Thymus (tissue), 11 donors: Measurements from ENCODE around the gene TF. TPM values are rescaled to one million over a fixed set of nuclear protein-coding genes. Genes with fewer than 3 reads are reported as not detected.

Source experiments
- DNase-seq, 9 donors: peaks; one replicate each; pipeline ENCODE4 v3.0.0-alpha.2; 2013; ENCODE audit warnings: low spot score in 9 of 9, low read depth in 6 of 9, missing footprints in 1 of 9
- H3K27ac ChIP-seq, 2 donors: one replicate each; pipeline ENCODE4 v1.5.1; 2013; ENCODE audit warnings: control low read depth in 1 of 2, low read depth in 1 of 2, low read length in 1 of 2, mild to moderate bottlenecking in 1 of 2, moderate library complexity in 1 of 2
- H3K27me3 ChIP-seq, 2 donors: one replicate each; pipeline ENCODE4 v1.5.1; 2013; ENCODE audit warnings: low read length in 1 of 2; ENCODE audit not compliant: control insufficient read depth in 2 of 2, insufficient read depth in 1 of 2
- H3K36me3 ChIP-seq, 2 donors: one replicate each; pipeline ENCODE4 v1.5.1; 2013; ENCODE audit warnings: low read length in 1 of 2, mild to moderate bottlenecking in 1 of 2, moderate library complexity in 1 of 2; ENCODE audit not compliant: control insufficient read depth in 2 of 2, insufficient read depth in 2 of 2
- H3K4me1 ChIP-seq, 2 donors: one replicate each; pipeline ENCODE4 v1.5.1; 2013; ENCODE audit warnings: low read length in 2 of 2; ENCODE audit not compliant: control insufficient read depth in 2 of 2, insufficient read depth in 2 of 2
- H3K4me3 ChIP-seq, 2 donors: one replicate each; pipeline ENCODE4 v1.5.1; 2013; ENCODE audit warnings: low read length in 2 of 2, control low read depth in 1 of 2, mild to moderate bottlenecking in 1 of 2
- H3K9me3 ChIP-seq, 2 donors: one replicate each; pipeline ENCODE4 v1.5.1; 2013; ENCODE audit warnings: low read length in 1 of 2, mild to moderate bottlenecking in 1 of 2; ENCODE audit not compliant: control insufficient read depth in 2 of 2, insufficient read depth in 1 of 2
- WGBS: extraction: QIAGEN DNeasy Blood & Tissue Kit; methylation state at CpG from one replicate; pipeline ENCODE4 v1.1.7; 2013; 5-methylcytosine and 5-hydroxymethylcytosine counted together
- polyA plus RNA-seq: library from polyadenylated mRNA; stranded (reverse); fragments of 200-250 nt; gene quantifications from one replicate; pipeline ENCODE4 v1.2.3, GENCODE V29; 2013
- total RNA-seq: library from RNA; stranded (reverse); fragments of 120-200 nt; gene quantifications from one replicate; pipeline ENCODE4 v1.2.4, GENCODE V29; 2013
- donor health status: healthy.

The TF gene
- total and polyA plus RNA-seq, 2 donors, result 1.9 to 2.9 TPM

DNA sequence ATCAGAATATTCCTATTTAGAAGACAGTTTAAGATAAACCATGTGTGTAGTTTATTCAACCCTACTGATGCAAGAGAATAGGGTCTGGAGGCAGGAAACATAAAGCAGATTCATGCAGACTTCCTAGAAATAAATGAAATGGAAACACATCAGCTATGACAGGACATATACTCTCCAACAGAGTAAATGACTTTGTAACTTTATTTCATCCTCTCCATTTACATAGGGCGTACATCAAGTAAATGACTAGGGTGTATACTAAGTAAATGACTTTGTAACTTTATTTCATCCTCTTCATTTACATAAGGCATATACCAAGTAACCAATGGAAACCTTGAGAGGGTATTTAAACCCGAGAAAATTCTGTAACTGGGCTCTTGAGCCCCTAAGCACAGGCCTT, 41.8 kb downstream of the TF start:
- no peak for DNase-seq
- no peak overlapping the region for H3K4me3 ChIP-seq

DNA sequence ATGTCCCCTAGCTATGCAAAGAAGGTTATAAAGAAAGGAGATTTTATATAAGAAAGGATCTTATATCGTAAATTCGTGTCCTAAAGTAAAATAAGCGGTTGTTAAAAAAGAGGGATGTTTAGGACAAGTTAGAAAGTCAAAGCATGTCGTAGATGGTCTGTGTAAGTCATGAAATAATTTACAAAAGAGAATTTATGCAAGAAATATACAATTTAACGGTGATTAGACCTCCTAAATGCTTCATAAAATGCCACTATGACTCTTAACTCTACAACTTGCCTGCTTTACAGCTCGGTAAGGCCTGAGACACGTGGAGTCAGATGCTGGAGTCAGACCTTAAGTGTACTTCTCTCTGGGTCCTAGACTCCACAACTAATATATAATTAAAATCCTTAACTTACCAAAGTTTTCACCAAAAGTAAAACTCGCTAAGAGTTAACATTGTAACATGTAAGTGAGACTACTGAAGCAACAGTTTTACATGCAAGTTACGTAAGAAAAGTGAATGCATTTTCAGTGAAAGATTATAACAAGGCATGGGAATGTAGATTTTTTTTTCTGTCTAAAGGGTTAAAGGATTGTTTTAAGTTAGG, 46.1 kb downstream of the TF start:
- H3K9me3 ChIP-seq, result no peaks in the 10 kb centered on the region
- no peak overlapping the region for H3K4me3 ChIP-seq
- H3K27ac ChIP-seq, result no peak overlapping the region
- H3K36me3 ChIP-seq, result no peaks in the 10 kb centered on the region
- DNase-seq, result peak in 1 of 9 donors; percentile 8
- no peaks in the 10 kb centered on the region for H3K4me1 ChIP-seq
- H3K27me3 ChIP-seq, result no peaks in the 10 kb centered on the region
- WGBS, result 77% methylated on average over 9 of the region's 9 CpGs

More for the DNA sequence above, 41.8 kb downstream of the TF start:
- Histone ChIP-seq H3K9me3 (no peaks in the 10 kb centered on the region), H3K27ac (no peak overlapping the region), H3K4me1 (no peaks in the 10 kb centered on the region), H3K27me3 (peaks cover 0 to 6% of the 10 kb centered on the region in 2 donors), H3K36me3 (no peaks in the 10 kb centered on the region)
- 87% methylated on average over 2 of the region's 2 CpGs for WGBS

DNA sequence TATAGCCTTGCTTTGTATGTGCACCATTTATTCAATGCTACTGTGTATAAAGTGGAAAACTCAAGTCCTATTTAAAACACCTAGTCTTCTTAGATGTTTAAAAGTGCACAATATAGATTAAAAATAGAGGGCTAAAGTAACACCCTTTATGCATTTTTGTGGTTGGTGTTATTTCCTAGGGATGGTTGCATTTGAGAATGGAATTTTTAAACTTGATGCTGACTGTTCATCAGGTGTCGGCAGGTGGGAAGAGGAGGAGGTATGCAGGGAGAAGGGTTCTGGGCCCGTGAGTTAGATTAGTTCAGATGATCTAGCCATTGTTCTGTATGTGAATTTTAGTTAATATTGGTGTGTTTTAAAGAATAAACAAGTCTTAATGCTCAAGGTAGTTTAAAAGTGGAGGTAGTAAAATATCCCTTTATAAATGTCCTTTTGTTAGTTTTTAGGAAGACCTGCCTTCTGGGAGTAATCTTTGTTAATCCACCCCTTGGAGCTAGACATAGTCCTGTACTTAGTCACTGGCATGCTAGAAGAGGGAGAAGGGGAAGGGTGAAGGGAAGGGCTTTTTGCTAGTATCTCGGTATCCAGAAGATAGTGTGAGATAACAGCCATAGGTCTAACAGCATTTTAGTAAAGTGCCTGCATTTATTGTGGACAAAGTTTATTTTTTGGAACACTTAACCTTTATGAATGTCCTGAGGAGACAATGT, 51.4 kb downstream of the TF start:
- Histone ChIP-seq H3K27ac (no peak overlapping the region), H3K36me3 (no peaks in the 10 kb centered on the region)
- 95% methylated on average over 3 of the region's 3 CpGs for WGBS

DNA sequence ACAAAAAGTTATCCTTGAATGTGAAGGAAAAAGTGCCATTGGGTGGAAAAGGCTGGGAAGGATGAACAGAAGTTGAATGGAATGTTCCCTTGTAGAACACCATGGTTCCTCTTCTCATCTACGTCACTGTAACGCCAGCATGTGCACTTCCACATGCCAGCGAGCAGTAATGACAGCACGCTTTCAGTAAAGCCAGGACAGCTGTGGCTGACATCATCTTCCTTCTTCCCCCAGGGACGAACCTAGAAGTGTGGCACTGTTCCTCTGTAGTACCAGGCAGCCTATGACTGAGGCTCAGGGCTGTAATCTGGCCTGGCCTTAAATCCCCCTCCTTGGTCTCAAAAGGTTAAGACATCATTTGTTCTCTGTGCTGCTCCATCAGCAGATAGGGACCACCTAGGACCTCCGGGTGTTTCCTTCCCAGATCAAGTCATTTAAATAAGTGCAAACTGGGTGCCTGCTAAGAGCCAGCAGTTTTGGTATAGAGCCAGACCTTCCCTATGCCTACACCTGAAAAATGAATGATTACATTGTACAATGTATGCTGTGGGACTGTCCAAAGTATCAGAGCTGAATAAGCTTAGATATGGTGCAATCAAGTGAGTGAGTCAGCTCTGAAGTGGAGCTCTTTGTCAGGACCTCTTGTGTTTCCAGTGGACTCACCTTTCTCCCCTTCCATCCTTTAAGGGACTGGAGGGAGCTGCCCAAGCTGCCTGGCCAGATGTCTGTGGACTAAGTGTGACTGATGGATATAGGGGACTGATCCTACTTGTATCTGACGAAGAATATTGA, 53.8 kb downstream of the TF start:
- WGBS, result 70% methylated on average over 7 of the region's 7 CpGs
- peaks cover 0 to 12% of the 10 kb centered on the region in 2 donors for H3K27me3 ChIP-seq

More for the DNA sequence above, 51.4 kb downstream of the TF start:
- no peak for DNase-seq
- H3K4me3 ChIP-seq, result no peak overlapping the region
- peaks cover 0 to 12% of the 10 kb centered on the region in 2 donors for H3K27me3 ChIP-seq
- H3K4me1 ChIP-seq, result no peaks in the 10 kb centered on the region
- no peaks in the 10 kb centered on the region for H3K9me3 ChIP-seq

DNA sequence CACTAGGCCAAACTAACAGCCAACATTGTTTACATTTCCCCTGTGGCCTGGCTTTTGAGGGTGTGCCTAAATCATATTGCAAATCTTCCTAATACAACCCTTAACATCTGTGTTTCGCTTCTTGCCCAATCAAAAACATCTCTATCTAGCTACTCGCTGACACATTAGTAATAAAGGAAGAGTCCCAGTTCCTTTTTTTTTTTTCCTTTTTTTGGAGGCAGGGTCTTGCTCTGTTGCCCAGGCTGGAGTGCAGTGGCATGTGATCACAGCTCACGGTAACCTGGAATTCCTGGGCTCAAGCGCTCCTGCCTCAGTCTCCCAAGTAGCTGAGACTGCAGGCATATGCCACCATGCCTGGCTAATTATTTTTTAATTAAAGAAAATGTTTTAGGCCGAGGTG, 57.3 kb downstream of the TF start:
- DNase-seq, result no peak
- no peaks in the 10 kb centered on the region for H3K9me3 ChIP-seq
- no peaks in the 10 kb centered on the region for H3K36me3 ChIP-seq
- H3K4me1 ChIP-seq, result peaks cover 3 to 5% of the 10 kb centered on the region in 2 donors
- no peak overlapping the region for H3K27ac ChIP-seq
- H3K4me3 ChIP-seq, result no peak overlapping the region
- 97% methylated on average over 5 of the region's 5 CpGs for whole genome bisulfite sequencing
- H3K27me3 ChIP-seq, result peaks cover 0 to 12% of the 10 kb centered on the region in 2 donors

More for the DNA sequence above, 53.8 kb downstream of the TF start:
- H3K4me1 ChIP-seq, result peaks cover 0 to under 1% of the 10 kb centered on the region in 2 donors
- no peaks in the 10 kb centered on the region for H3K36me3 ChIP-seq
- no peaks in the 10 kb centered on the region for H3K9me3 ChIP-seq
- no peak overlapping the region for H3K4me3 ChIP-seq
- no peak overlapping the region for H3K27ac ChIP-seq
- no peak for DNase-seq

- no peak overlapping the region for H3K4me3 ChIP-seq
These were observed 58.7 kb downstream of the TF start for GRCh38 chr3:133804896-133805295.

DNA sequence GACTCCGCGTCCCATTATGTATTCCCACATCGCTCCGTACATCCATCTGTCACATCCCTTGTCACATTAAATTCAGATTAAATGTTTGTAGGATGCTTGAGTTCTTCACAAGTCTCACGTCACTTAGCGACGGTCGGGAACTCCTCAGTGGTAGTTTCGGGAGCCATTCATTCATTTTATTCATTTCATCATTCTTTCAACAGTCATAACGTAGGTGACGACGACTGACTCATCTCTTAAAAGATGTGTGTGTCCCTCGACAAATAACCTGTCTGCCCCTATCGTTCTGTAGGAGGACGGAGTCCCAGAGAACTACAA, 59.1 kb downstream of the TF start:
- H3K4me3 ChIP-seq, result peak overlapping the region; percentile 86 to 89
- peaks cover 3 to 7% of the 10 kb centered on the region in 2 donors for H3K36me3 ChIP-seq
- H3K27me3 ChIP-seq, result peaks cover 0 to 5% of the 10 kb centered on the region in 2 donors
- no peak overlapping the region for H3K27ac ChIP-seq
- 24% methylated on average over 15 of the region's 15 CpGs for WGBS
- no peak for DNase-seq
- H3K4me1 ChIP-seq, result peaks cover 3 to 5% of the 10 kb centered on the region in 2 donors
- no peaks in the 10 kb centered on the region for H3K9me3 ChIP-seq

More at GRCh38 chr3:133804896-133805295, 58.7 kb downstream of the TF start:
- Histone ChIP-seq H3K27ac (no peak overlapping the region), H3K27me3 (peaks cover 0 to 9% of the 10 kb centered on the region in 2 donors), H3K4me1 (peaks cover 3 to 5% of the 10 kb centered on the region in 2 donors), H3K9me3 (no peaks in the 10 kb centered on the region), H3K36me3 (peaks cover 0 to 3% of the 10 kb centered on the region in 2 donors)
- DNase-seq, result no peak
- 89% methylated on average over 4 of the region's 4 CpGs for WGBS

DNA sequence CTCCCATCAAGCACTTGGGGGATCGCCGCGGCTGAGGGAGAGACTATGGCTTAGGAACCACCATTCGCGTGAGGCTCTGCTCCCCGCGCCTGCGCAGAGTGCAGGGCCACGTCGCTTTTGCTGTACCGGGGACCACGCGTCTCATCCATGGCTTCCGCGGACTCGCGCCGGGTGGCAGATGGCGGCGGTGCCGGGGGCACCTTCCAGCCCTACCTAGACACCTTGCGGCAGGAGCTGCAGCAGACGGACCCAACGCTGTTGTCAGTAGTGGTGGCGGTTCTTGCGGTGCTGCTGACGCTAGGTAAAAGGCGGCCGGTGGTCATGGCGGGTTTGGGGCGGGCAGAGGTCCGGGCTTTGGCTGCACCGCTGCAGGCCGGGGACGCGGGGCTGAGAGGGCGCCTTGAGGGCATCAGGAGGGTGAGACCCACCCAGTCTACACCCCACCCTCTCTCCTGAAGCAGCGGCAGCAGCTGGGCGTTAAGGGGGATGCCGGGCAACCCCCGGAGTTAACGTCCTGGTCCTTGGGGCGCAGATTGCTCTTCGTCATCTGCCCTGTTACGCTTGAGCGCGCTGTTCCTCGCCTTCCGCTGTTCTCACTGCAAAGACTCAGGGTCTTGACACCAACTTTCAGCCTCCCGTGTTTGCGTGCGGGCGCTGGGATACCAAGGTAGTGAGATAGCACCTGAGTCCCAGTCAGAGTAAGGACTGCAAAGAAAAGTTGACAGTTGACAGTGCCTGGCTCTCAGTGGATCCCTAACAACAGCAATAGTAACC, 59.7 kb downstream of the TF start, which contains the start of gene SRPRB:
Gene SRPRB (plus strand): TSS at position 114 of the 774 bp plus-strand sequence. CDS start 34 bp downstream, at position 148.
- Histone ChIP-seq H3K36me3 (peaks cover 3 to 10% of the 10 kb centered on the region in 2 donors), H3K4me3 (peak within 1 kb of the TSS; percentile 86 to 89), H3K27ac (peak within 1 kb of the TSS; percentile 79 to 87), H3K27me3 (peaks cover 0 to 2% of the 10 kb centered on the region in 2 donors), H3K4me1 (peaks cover 3 to 5% of the 10 kb centered on the region in 2 donors), H3K9me3 (no peaks in the 10 kb centered on the region)
- WGBS, result under 1% methylated on average over 53 of the region's 53 CpGs
- peak; percentile 89 to 97 (median 93) for DNase-seq
